ENCODE data around the gene ITGAE. TPM values are rescaled to one million over a fixed set of nuclear protein-coding genes. Genes with fewer than 3 reads are reported as not detected.

The ITGAE gene
- total RNA-seq, 1 experiment from 2014 or later, result 60.2 TPM

DNA sequence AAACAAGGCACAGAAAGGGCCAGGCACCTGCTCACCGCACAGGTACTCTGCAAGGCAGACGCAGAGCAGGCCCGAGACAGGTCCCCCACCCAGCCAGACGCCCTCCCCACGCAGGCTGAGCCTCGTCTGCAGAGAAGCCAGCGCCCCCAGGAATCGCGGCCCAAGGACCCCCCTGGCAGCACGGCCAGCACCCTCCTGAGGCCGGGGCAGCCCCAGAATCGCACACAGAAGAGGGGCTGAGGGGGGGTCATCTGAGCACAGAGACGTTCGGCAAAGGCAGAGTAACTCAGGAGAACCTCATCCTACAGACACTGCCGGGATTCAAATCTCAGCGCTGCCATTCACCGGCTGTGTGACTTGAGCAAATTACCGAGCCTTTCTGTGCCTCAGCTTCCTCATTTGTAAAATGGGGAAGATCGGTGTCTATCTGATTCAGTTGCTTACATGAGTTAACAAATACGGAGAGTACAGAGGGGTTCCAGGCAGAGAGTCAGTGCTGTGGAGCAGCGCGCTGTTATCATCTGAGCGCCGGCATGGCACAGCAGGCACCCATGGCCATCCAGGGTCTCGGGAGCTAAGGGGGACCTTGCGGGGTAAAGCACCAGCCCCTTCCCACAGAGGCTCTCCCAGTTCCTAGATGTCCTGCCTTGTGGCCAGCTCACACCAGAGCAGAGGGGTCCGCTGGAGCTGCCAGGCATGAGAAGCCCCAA, 122.0 kb downstream of the ITGAE start:
- DNase-seq (ENCODE audit: low spot score), result no peak
- CTCF ChIA-PET, result no interaction called here
- POLR2A ChIA-PET (ENCODE audit: low non-redundant PET), result no interaction called here
- H3K4me1 ChIP-seq (ENCODE audit: insufficient read depth, low read length, poor library complexity, severe bottlenecking), result no peaks in the 10 kb centered on the region
- H3K9me3 ChIP-seq (ENCODE audit: low read depth, low read length, poor library complexity, severe bottlenecking), result no peaks in the 10 kb centered on the region
- no TSS peak for BruUV-seq (replicated peaks)
- no peaks in the 10 kb centered on the region for H3K36me3 ChIP-seq (ENCODE audit: insufficient read depth, low read length, poor library complexity, severe bottlenecking)
- H3K27ac ChIP-seq (ENCODE audit: low read depth, low read length, poor library complexity, severe bottlenecking), result no peak overlapping the region
- TF ChIP-seq CTCF (conservative IDR thresholded peaks at IDR 0.05; ENCODE audit: low read depth, low read length), result no peak
- TF ChIP-seq EZH2 (IDR thresholded peaks at IDR 0.05; ENCODE audit: borderline replicate concordance, low read depth, low read length, poor library complexity, severe bottlenecking), result no peak
- H3K27me3 ChIP-seq (replicated peaks; ENCODE audit: insufficient read depth, low read depth, low read length, poor library complexity), result peaks cover 7% of the 10 kb centered on the region
- H3K4me3 ChIP-seq (ENCODE audit: low read depth, low read length, poor library complexity, severe bottlenecking), result no peak overlapping the region
- intact Hi-C loops (cut with micrococcal nuclease; ENCODE audit: unreplicated experiment), result no loop called here

DNA sequence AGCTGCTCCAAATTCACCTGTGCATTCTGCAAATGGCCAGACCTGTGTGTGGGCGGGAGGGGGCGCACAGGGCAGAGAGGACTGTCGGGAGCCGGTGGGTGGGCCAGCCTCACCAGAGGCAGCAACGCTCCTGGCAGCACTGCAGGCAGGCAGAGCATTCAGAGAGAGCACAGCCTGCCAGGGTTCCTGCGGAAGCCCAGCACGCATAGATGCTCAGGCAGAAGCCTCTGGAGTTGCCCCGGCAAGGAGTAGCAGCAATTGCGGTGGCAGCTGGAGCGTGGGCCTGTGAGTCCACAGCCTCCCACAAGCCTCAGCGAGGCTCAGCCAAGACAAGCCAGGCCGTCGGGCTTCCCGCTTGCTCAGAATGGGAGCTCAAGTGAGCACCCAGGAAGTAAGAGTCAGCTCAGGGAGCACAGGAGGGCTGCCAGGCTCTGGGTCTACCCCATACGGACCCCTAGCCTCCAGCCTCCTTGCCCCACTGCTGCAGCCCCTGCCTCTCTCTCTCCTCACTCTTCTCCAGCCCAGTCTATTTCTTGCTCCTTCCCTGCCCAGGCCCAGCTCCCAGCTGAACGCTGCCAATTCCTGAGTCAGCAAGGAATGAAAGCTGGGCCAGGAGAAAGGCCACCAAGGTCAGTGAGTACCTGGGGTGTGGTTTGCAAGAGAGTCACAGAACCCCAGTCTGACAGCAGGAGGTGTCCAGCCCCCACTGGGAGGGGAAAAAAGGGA, 122.7 kb downstream of the ITGAE start:
- intact Hi-C loops (cut with micrococcal nuclease; ENCODE audit: unreplicated experiment), result no loop called here
- H3K27me3 ChIP-seq (replicated peaks; ENCODE audit: insufficient read depth, low read depth, low read length, poor library complexity), result peaks cover 7% of the 10 kb centered on the region
- no peak overlapping the region for H3K27ac ChIP-seq (ENCODE audit: low read depth, low read length, poor library complexity, severe bottlenecking)
- TF ChIP-seq EZH2 (IDR thresholded peaks at IDR 0.05; ENCODE audit: borderline replicate concordance, low read depth, low read length, poor library complexity, severe bottlenecking) (no peak), CTCF (conservative IDR thresholded peaks at IDR 0.05; ENCODE audit: low read depth, low read length) (no peak)
- BruUV-seq (replicated peaks), result no TSS peak
- ChIA-PET POLR2A (ENCODE audit: low non-redundant PET) (no interaction called here), CTCF (no interaction called here)
- no peaks in the 10 kb centered on the region for H3K4me1 ChIP-seq (ENCODE audit: insufficient read depth, low read length, poor library complexity, severe bottlenecking)
- DNase-seq (ENCODE audit: low spot score), result no peak
- H3K9me3 ChIP-seq (ENCODE audit: low read depth, low read length, poor library complexity, severe bottlenecking), result no peaks in the 10 kb centered on the region
- H3K4me3 ChIP-seq (ENCODE audit: low read depth, low read length, poor library complexity, severe bottlenecking), result no peak overlapping the region
- H3K36me3 ChIP-seq (ENCODE audit: insufficient read depth, low read length, poor library complexity, severe bottlenecking), result no peaks in the 10 kb centered on the region

- no peak overlapping the region for H3K27ac ChIP-seq (ENCODE audit: low read depth, low read length, poor library complexity, severe bottlenecking)
- POLR2A ChIA-PET (ENCODE audit: low non-redundant PET), result no interaction called here
- intact Hi-C loops (cut with micrococcal nuclease; ENCODE audit: unreplicated experiment), result no loop called here
- DNase-seq (ENCODE audit: low spot score), result no peak
- CTCF ChIA-PET, result no interaction called here
- no peaks in the 10 kb centered on the region for H3K36me3 ChIP-seq (ENCODE audit: insufficient read depth, low read length, poor library complexity, severe bottlenecking)
- no TSS peak for BruUV-seq (replicated peaks)
- H3K9me3 ChIP-seq (ENCODE audit: low read depth, low read length, poor library complexity, severe bottlenecking), result no peaks in the 10 kb centered on the region
- no peaks in the 10 kb centered on the region for H3K4me1 ChIP-seq (ENCODE audit: insufficient read depth, low read length, poor library complexity, severe bottlenecking)
- TF ChIP-seq EZH2 (IDR thresholded peaks at IDR 0.05; ENCODE audit: borderline replicate concordance, low read depth, low read length, poor library complexity, severe bottlenecking) (no peak), CTCF (conservative IDR thresholded peaks at IDR 0.05; ENCODE audit: low read depth, low read length) (no peak)
- no peak overlapping the region for H3K4me3 ChIP-seq (ENCODE audit: low read depth, low read length, poor library complexity, severe bottlenecking)
- peaks cover 7% of the 10 kb centered on the region for H3K27me3 ChIP-seq (replicated peaks; ENCODE audit: insufficient read depth, low read depth, low read length, poor library complexity)
Measured at GRCh38 chr17:3675886-3676285, 125.1 kb downstream of the ITGAE start.

Measured in A673 (cell line).